ENCODE results near the gene EIF2D.
A peak's percentile ranks its signal among the peaks of the same experiment; 100 is the strongest.
"Not testable (repeated sequence)": the region's sequence is repeated elsewhere in the genome, so short reads cannot be mapped to it uniquely, and the experiment has no call there.

EIF2D gene

DNA sequence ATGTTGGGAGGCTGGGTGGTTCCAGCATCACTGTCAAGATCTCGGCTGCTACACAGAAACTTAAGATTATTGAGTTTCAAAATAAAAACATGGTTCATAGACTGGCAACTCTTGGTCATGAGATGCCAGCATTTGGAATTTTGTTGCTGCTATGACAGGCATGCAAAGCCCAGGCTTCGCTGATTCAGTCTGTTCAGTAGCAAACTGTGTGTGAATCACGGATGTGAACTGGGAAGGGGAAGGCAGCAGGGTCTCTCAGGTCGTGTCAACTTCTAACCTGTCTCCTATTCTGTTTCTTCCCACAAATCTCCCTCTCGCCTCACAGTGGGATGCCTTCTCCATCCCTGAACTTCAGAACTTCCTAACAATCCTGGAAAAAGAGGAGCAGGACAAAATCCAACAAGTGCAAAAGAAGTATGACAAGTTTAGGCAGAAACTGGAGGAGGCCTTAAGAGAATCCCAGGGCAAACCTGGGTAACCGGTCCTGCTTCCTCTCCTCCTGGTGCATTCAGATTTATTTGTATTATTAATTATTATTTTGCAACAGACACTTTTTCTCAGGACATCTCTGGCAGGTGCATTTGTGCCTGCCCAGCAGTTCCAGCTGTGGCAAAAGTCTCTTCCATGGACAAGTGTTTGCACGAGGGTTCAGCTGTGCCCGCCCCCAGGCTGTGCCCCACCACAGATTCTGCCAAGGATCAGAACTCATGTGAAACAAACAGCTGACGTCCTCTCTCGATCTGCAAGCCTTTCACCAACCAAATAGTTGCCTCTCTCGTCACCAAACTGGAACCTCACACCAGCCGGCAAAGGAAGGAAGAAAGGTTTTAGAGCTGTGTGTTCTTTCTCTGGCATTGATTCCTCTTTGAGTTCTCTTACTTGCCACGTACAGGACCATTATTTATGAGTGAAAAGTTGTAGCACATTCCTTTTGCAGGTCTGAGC lies 25.5 kb downstream of the EIF2D start:
- DNase-seq (ENCODE audit: low read depth), result no peak

DNA sequence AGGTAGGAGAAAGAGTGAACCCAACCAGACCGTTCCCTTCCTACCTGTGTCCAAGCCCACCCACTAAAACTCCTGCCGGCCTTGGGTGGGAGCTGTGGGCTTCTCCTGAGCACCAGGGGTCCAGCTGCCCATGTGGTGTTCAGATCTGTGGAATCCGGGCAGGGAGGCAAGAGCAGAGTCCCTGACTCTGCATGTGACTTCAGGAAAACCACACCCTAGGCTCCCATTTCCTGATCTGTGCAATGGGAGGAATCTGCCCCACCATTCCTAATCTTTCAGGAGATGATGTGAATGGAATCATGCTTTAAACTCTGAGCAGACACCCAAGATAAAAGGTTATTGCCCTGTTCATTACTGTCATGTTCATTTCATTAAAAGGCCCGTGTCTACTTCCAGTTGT lies 27.6 kb downstream of the EIF2D start:
- no peak for DNase-seq (ENCODE audit: low read depth)

DNA sequence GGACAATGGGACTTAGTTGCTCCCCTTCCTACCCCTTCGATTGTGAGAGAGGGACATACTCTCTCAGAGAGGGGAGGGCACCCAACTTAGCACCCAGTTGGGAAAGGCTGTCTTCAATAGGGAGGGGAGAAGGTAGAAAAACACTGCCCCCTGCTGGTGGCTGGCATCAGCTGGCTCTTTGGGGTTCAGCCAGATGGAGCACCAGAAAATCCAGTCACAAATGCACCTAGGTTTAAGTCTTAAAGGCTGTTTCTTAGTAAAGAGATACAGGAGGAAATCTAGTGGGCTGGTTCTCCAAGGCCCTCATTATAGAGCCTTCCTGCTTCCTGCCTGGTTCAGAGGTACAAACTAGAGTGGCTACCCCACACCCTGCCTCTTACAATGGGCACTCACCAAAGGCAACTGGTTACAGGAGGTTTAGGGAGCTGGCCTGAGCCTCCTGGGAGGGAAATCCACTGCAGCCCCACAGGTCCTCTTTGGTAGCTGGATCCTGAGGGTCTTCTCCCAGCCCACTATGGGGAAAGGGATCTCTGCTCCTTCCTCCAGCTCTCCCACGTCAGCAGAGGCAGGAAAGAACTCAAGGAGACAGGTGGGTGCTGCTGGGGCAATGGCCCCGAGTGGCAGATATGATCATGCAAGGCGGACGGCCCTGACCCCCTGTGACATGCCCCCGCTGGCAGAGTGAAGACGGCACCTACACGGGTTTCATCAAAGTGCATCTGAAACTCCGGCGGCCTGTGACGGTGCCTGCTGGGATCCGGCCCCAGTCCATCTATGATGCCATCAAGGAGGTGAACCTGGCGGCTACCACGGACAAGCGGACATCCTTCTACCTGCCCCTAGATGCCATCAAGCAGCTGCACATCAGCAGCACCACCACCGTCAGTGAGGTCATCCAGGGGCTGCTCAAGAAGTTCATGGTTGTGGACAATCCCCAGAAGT lies 28.3 kb downstream of the EIF2D start:
- peak; percentile 59 for DNase-seq (ENCODE audit: low read depth)

- DNase-seq (ENCODE audit: low read depth), result no peak
Measured at GRCh38 chr1:206582971-206583706, 29.1 kb downstream of the EIF2D start.

- no peak for DNase-seq (ENCODE audit: low read depth)
Measured at GRCh38 chr1:206582537-206582936, 29.7 kb downstream of the EIF2D start.

DNA sequence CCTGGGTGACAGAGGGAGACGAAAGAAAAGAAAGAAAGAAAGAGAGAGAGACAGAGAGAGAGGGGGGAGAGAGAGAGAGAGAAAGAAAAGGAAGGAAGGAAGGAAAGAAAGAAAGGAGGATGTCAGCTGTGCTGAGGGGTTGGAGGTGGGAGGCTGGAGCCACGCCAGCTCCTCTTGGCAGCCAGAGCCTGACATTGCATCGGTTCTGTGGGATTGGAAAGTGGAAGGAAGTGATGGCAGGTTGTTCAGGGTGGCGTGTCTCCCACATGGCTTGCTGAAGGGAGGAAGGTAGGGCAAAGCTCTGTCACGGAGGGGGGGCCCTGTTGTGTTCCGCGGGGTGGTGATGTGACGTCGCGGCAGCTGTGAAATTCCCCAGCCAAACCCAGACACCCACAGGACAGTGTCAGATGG lies 30.7 kb downstream of the EIF2D start:
- no peak for DNase-seq (ENCODE audit: low read depth)

GRCh38 chr1:206581114-206581497 lies 31.2 kb downstream of the EIF2D start:
- not testable (repeated sequence) for DNase-seq (ENCODE audit: low read depth)

DNA sequence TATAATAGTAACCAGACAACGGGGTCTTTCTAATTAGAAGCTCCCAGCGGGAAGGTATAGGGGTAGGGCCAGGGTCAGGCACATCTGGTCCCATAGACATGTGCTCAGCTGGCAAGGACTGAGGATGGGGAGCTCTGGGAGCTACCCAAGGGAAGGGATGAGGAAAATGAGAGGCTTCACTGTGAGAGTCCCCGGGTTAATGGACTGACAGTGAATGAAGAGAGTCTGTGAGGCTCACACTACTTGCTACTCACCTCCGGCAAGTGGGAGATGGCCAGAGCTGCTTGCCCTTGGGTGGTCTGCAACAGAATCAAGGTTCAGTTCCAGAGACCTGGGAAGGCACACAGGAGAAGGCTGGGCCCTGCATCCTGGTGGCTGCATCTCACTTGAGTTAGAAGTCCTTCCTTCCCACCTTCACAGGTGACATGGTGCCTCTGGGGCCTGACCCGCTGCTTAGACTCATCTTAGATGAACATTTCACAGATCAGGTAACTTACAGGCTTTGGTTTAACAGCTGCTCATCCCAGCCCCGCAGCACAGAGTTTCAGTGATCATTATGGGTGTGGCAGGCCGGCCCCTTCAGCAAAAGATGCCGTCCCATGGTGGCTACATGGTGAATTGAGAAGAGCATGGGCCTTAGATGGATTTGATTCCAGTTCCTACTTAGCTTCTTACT lies 31.7 kb downstream of the EIF2D start:
- DNase-seq (ENCODE audit: low read depth), result no peak

- DNase-seq (ENCODE audit: low read depth), result no peak
Measured at GRCh38 chr1:206579747-206580437, 32.4 kb downstream of the EIF2D start.

GRCh38 chr1:206578978-206579374 lies 33.3 kb downstream of the EIF2D start:
- DNase-seq (ENCODE audit: low read depth), result no peak

- DNase-seq (ENCODE audit: low read depth), result no peak
Measured at GRCh38 chr1:206578068-206578977, 33.9 kb downstream of the EIF2D start.

- DNase-seq (ENCODE audit: low read depth), result no peak
Measured at GRCh38 chr1:206577626-206578025, 34.6 kb downstream of the EIF2D start.

GRCh38 chr1:206575894-206576737 lies 36.1 kb downstream of the EIF2D start:
- no peak for DNase-seq (ENCODE audit: low read depth)

- peak; percentile 82 for DNase-seq (ENCODE audit: low read depth)
Measured at GRCh38 chr1:206575165-206575893, 36.9 kb downstream of the EIF2D start.

GRCh38 chr1:206573762-206574161 lies 38.5 kb downstream of the EIF2D start:
- no peak for DNase-seq (ENCODE audit: low read depth)

DNA sequence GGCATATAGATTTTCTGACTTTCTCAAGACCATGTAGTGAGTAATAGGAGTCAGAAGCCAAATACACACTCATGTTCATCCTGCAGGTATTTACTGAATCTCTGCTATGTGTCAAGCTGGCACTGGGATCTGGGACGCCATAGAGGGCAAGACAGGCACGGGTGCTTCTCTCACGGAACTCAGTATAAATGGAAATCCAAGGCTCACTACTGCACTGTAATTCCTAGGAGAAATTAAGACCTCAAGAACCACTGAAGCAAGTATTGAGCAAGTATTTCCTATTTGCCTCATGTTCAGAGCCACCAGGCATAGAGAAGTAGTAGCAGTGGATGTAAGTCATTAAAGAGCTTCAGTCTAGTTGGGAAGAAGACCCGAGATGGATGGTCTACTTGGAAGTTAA lies 38.9 kb downstream of the EIF2D start:
- no peak for DNase-seq (ENCODE audit: low read depth)

- no peak for DNase-seq (ENCODE audit: low read depth)
Measured at GRCh38 chr1:206572835-206573234, 39.4 kb downstream of the EIF2D start.

GRCh38 chr1:206570529-206570928 lies 41.7 kb downstream of the EIF2D start:
- no peak for DNase-seq (ENCODE audit: low read depth)
